A549 (cell line): ENCODE results near the gene NCOA5. TPM values are rescaled to one million over a fixed set of nuclear protein-coding genes. Genes with fewer than 3 reads are reported as not detected.

Experiments used
- ATAC-seq, 2 experiments: fragments of 200-7000 bp in 1 of 2; fragments of >200 bp in 1 of 2; cut with Nextera tagmentation in 1 of 2; cut with Tn5 transposase in 1 of 2; 3 replicates each; pipeline versions ENCODE4 v1.8.0 to v1.9.1; 2018 to 2020; ENCODE audit warnings: mild to moderate bottlenecking in 1 of 2, moderate library complexity in 1 of 2
- CTCF ChIA-PET: fragments of 300-600 bp; sonication (Branson Sonifier 250); formaldehyde crosslinking; extraction: SDS; loops from one replicate; lab custom pipeline; 2021; ENCODE audit warnings: antibody characterized with exemption, inconsistent platforms; lab: Yijun Ruan, JAX
- POLR2A ChIA-PET: fragments of 350-600 bp; formaldehyde crosslinking; extraction: SDS; loops from one replicate; lab custom pipeline; 2021; ENCODE audit warnings: antibody characterized with exemption, inconsistent platforms; lab: Yijun Ruan, JAX
- DNase-seq, 2 experiments: peaks; one replicate each; pipeline versions ENCODE4 v3.0.0 to v3.0.0-alpha.2; 2011 to 2016; ENCODE audit warnings: low read depth in 1 of 2, low spot score in 1 of 2
- FAIRE-seq: peaks from 2 replicates; lab custom pipeline; 2011; peaks lifted over from hg19 to GRCh38; lab: Jason Lieb, UNC
- H3K27ac ChIP-seq, 2 experiments: fragments of >200 bp; sonication (Bioruptor Twin); formaldehyde crosslinking; 3 replicates each; pipeline ENCODE4 v1.5.1; 2016 to 2017
- H3K4me1 ChIP-seq: fragments of >200 bp; sonication (Bioruptor Twin); formaldehyde crosslinking; 3 replicates; pipeline ENCODE4 v1.6.1; 2016
- H3K4me2 ChIP-seq: fragments of >200 bp; sonication (Bioruptor Twin); formaldehyde crosslinking; 3 replicates; pipeline ENCODE4 v1.6.1; 2016
- H3K4me3 ChIP-seq: fragments of >200 bp; sonication (Bioruptor Twin); formaldehyde crosslinking; 3 replicates; pipeline ENCODE4 v1.5.1; 2016
- H3K9me3 ChIP-seq: fragments of >200 bp; sonication (Bioruptor Twin); formaldehyde crosslinking; 3 replicates; pipeline ENCODE4 v1.6.1; 2016
- CBX8 ChIP-seq: fragments of 200-600 bp; sonication (generic); IDR thresholded peaks from 2 replicates; pipeline ENCODE4 v1.6.1; 2016
- CEBPB ChIP-seq, 2 experiments: fragments of >200 bp in 1 of 2; sonication (Bioruptor Twin) in 1 of 2; formaldehyde crosslinking in 1 of 2; IDR thresholded peaks; 2 replicates each; pipeline ENCODE4 v1.6.1; 2012 to 2016
- CHD2 ChIP-seq: fragments of 150-350 bp; IDR thresholded peaks from 2 replicates; pipeline ENCODE4 v1.6.1; 2014; ENCODE audit warnings: low read length; ENCODE audit not compliant: partially characterized antibody
- EHF ChIP-seq: fragments of 250-450 bp; sonication (Bioruptor Pico); IDR thresholded peaks from 2 replicates; pipeline ENCODE4 v1.5.0; 2020; ENCODE audit warnings: mild to moderate bottlenecking
- EHMT2 ChIP-seq: fragments of 200-600 bp; sonication (generic); IDR thresholded peaks from 2 replicates; pipeline ENCODE4 v1.6.1; 2016; ENCODE audit warnings: antibody characterized with exemption, low read depth, mild to moderate bottlenecking, moderate library complexity
- EP300 ChIP-seq, 2 experiments: fragments of >200 bp; sonication (Bioruptor Twin); formaldehyde crosslinking; IDR thresholded peaks; 2 replicates in 1 of 2; 3 replicates in 1 of 2; pipeline ENCODE4 v1.6.1; 2016 to 2017
- FOXS1 ChIP-seq: fragments of 250-450 bp; sonication (Bioruptor Pico); IDR thresholded peaks from 2 replicates; pipeline ENCODE4 v1.5.0; 2020; ENCODE audit warnings: mild to moderate bottlenecking, moderate library complexity
- GATA3 ChIP-seq: IDR thresholded peaks from 2 replicates; pipeline ENCODE4 v1.6.1; 2012; ENCODE audit warnings: borderline replicate concordance
- HDAC2 ChIP-seq: fragments of 200-600 bp; sonication (generic); IDR thresholded peaks from 2 replicates; pipeline ENCODE4 v1.6.1; 2016
- HEYL ChIP-seq: fragments of 250-450 bp; sonication (Bioruptor Pico); IDR thresholded peaks from 2 replicates; pipeline ENCODE4 v1.8.0; 2021; ENCODE audit warnings: mild to moderate bottlenecking, moderate library complexity
- HOXA7 ChIP-seq: fragments of 250-450 bp; sonication (Bioruptor Pico); IDR thresholded peaks from 2 replicates; pipeline ENCODE4 v1.5.0; 2020; ENCODE audit warnings: mild to moderate bottlenecking, moderate library complexity
- JUN ChIP-seq, 2 experiments: fragments of >200 bp; sonication (Bioruptor Twin); formaldehyde crosslinking; IDR thresholded peaks; 2 replicates in 1 of 2; 3 replicates in 1 of 2; pipeline ENCODE4 v1.6.1; 2016 to 2017
- KDM1A ChIP-seq: fragments of 200-600 bp; sonication (generic); IDR thresholded peaks from 2 replicates; pipeline ENCODE4 v1.6.1; 2016; ENCODE audit warnings: low read depth, mild to moderate bottlenecking
- MAFK ChIP-seq: fragments of 450-650 bp; IDR thresholded peaks from 2 replicates; pipeline ENCODE4 v1.6.1; 2014; ENCODE audit not compliant: partially characterized antibody
- MAX ChIP-seq: IDR thresholded peaks from 2 replicates; pipeline ENCODE4 v1.6.1; 2012
- NFE2L2 ChIP-seq: fragments of 150-350 bp; conservative IDR thresholded peaks from 2 replicates; pipeline ENCODE4 v1.6.1; 2014; ENCODE audit warnings: low read length
- NPAS2 ChIP-seq: fragments of 250-450 bp; sonication (Bioruptor Pico); IDR thresholded peaks from 2 replicates; pipeline ENCODE4 v1.8.0; 2022; ENCODE audit warnings: mild to moderate bottlenecking, moderate library complexity, borderline replicate concordance
- NR3C1 ChIP-seq: fragments of >200 bp; sonication (Bioruptor Twin); formaldehyde crosslinking; IDR thresholded peaks from 3 replicates; pipeline ENCODE4 v1.6.1; 2017
- PBX3 ChIP-seq: IDR thresholded peaks from 2 replicates; pipeline ENCODE4 v1.6.1; 2012
- PHF8 ChIP-seq: fragments of 200-600 bp; sonication (generic); IDR thresholded peaks from 2 replicates; pipeline ENCODE4 v1.6.1; 2016; ENCODE audit warnings: low read depth, mild to moderate bottlenecking, antibody characterized with exemption, moderate library complexity, borderline replicate concordance
- POLR2A ChIP-seq: IDR thresholded peaks from 2 replicates; pipeline ENCODE4 v1.6.1; 2012; ENCODE audit warnings: mild to moderate bottlenecking, low read length
- POLR2AphosphoS2 ChIP-seq: conservative IDR thresholded peaks from 2 replicates; pipeline ENCODE4 v1.6.1; 2012; ENCODE audit warnings: low read length, improper control_type of control experiment, inconsistent platforms
- RAD21 ChIP-seq, 2 experiments: fragments of >200 bp in 1 of 2; sonication (Bioruptor Twin) in 1 of 2; formaldehyde crosslinking in 1 of 2; IDR thresholded peaks in 1 of 2; conservative IDR thresholded peaks in 1 of 2; 2 replicates in 1 of 2; 3 replicates in 1 of 2; pipeline ENCODE4 v1.6.1; 2012 to 2018; ENCODE audit warnings: inconsistent platforms in 1 of 2
- RNF2 ChIP-seq: fragments of 200-600 bp; sonication (generic); IDR thresholded peaks from 2 replicates; pipeline ENCODE4 v1.6.1; 2016; ENCODE audit warnings: low read depth, mild to moderate bottlenecking, antibody characterized with exemption, moderate library complexity, borderline replicate concordance
- SMC3 ChIP-seq: fragments of >200 bp; sonication (Bioruptor Twin); formaldehyde crosslinking; IDR thresholded peaks from 3 replicates; pipeline ENCODE4 v1.6.1; 2018; ENCODE audit warnings: inconsistent platforms
- TFCP2L1 ChIP-seq: fragments of 250-450 bp; sonication (Bioruptor Pico); IDR thresholded peaks from 2 replicates; pipeline ENCODE4 v1.5.0; 2021; ENCODE audit warnings: mild to moderate bottlenecking
- TP53 ChIP-seq: fragments of 250-450 bp; sonication (Bioruptor Pico); IDR thresholded peaks from 2 replicates; pipeline ENCODE4 v1.5.0; 2021; ENCODE audit warnings: mild to moderate bottlenecking, moderate library complexity
- ZSCAN20 ChIP-seq: fragments of 250-450 bp; sonication (Bioruptor Pico); IDR thresholded peaks from 2 replicates; pipeline ENCODE4 v1.8.0; 2022; ENCODE audit warnings: mild to moderate bottlenecking, moderate library complexity
- WGBS: methylation state at CpG from one replicate; pipeline ENCODE4 v1.1.6; 2017; ENCODE audit errors: missing lambda C conversion rate; 5-methylcytosine and 5-hydroxymethylcytosine counted together
- polyA plus RNA-seq, 4 experiments: library from polyadenylated mRNA; depleted of rRNA in 3 of 4; stranded (reverse); fragments of >200 nt; fragmentation: RNase III in 1 of 4; extraction: RNeasy Plus Mini Kit Qiagen cat#74134 plus additional on column Dnase treatment in 1 of 4; gene quantifications; 2 replicates in 3 of 4; 3 replicates in 1 of 4; pipeline ENCODE4 v1.2.3, GENCODE V29; 2011 to 2017
- TF ChIP-seq, protein P1 (sequence below): fragments of >200 bp; sonication (Bioruptor Twin); formaldehyde crosslinking; IDR thresholded peaks from 3 replicates; pipeline ENCODE4 v1.5.1; 2016
- TF ChIP-seq, protein P2 (sequence below): fragments of 250-450 bp; sonication (Bioruptor Pico); IDR thresholded peaks from 2 replicates; pipeline ENCODE4 v1.5.0; 2021; ENCODE audit warnings: mild to moderate bottlenecking, moderate library complexity, borderline replicate concordance

The NCOA5 gene
- polyA plus RNA-seq, 2 of the 4 experiments (the other 2 are of a cell fraction): 27.2 to 28.0 TPM

DNA sequence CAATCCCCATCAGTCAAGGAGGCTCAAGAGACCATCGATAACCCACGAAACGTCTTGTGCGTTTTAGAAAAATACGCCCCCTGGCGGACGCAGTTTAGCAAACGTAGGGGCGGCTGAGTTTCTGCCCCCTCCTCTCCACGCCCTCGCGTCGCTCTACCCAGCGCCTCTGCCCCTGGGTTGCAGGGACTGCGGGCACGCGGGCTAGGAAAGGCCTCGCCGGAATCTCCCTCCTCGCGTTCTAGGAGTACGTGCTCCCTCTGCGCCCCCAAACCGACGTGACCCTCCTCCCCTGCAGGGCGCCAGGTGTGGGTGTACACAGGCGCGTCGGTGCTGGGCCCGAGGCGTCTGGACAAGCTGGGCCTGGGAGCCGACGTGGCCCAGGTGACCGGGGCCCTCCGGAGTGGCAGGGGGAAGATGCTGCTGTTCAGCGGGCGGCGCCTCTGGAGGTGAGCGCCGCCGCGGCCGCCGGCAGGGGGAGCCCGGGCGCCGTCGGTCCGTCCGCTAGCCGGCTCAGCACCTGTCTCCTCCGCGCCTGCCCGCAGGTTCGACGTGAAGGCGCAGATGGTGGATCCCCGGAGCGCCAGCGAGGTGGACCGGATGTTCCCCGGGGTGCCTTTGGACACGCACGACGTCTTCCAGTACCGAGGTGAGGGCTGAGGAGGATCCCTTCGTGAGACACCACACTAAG lies 75.8 kb downstream of the NCOA5 start:
- peak; percentile 89 to 93 for ATAC-seq
- H3K4me3 ChIP-seq: peak overlapping the region; percentile 44
- peak overlapping the region; percentile 44 to 69; a peak in 2 of 6 replicates for H3K27ac ChIP-seq
- POLR2A ChIA-PET: interaction anchor here (0.6 to 1.2 kb wide), 3 partner anchors 27 to 1587 kb away, joined by 3 to 5 read pairs (median 5); no protein-coding TSS in a partner anchor
- peak overlapping the region; percentile 100 for H3K4me2 ChIP-seq
- FAIRE-seq: no peak
- no peak for TF ChIP-seq TFCP2L1
- TF ChIP-seq RNF2: peak; percentile 51; the same call in 1 of the 2 replicates
- peak; percentile 53 to 83 for TF ChIP-seq RAD21 (conservative IDR thresholded peaks at IDR 0.05 in 1 of 2, IDR thresholded peaks at IDR 0.05 in 1 of 2)
- TF ChIP-seq, protein P1, sequence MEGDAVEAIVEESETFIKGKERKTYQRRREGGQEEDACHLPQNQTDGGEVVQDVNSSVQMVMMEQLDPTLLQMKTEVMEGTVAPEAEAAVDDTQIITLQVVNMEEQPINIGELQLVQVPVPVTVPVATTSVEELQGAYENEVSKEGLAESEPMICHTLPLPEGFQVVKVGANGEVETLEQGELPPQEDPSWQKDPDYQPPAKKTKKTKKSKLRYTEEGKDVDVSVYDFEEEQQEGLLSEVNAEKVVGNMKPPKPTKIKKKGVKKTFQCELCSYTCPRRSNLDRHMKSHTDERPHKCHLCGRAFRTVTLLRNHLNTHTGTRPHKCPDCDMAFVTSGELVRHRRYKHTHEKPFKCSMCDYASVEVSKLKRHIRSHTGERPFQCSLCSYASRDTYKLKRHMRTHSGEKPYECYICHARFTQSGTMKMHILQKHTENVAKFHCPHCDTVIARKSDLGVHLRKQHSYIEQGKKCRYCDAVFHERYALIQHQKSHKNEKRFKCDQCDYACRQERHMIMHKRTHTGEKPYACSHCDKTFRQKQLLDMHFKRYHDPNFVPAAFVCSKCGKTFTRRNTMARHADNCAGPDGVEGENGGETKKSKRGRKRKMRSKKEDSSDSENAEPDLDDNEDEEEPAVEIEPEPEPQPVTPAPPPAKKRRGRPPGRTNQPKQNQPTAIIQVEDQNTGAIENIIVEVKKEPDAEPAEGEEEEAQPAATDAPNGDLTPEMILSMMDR: peak; percentile 74
- TF ChIP-seq KDM1A: 0 out of 2 replicates have a peak, but pooled peaks have one; percentile 28
- TF ChIP-seq HEYL: no peak
- TF ChIP-seq NR3C1: no peak
- peak; percentile 76 for TF ChIP-seq MAX
- no peak for TF ChIP-seq GATA3
- 0 out of 2 replicates have a peak, but pooled peaks have one; percentile 23 for TF ChIP-seq POLR2A
- no peak for TF ChIP-seq EHF
- TF ChIP-seq SMC3: peak; percentile 66
- TF ChIP-seq, all 56 proteins: peak for 7
- DNase-seq: peak; percentile 68 to 81
- 5% methylated on average over 28 of the region's 67 CpGs for WGBS
- Histone ChIP-seq H3K4me1 (peaks cover 8% of the 10 kb centered on the region), H3K9me3 (no peaks in the 10 kb centered on the region)
- CTCF ChIA-PET: interaction anchor here (0.6 to 20.1 kb wide), 79 partner anchors 10 to 918 kb away, joined by 3 to 450 read pairs (median 4); partner anchors contain the start of genes ELMO2, SLC12A5, ZNF335 and ZSWIM1

GRCh38 chr20:46013322-46013828 lies 76.4 kb downstream of the NCOA5 start:
- DNase-seq: no peak
- Histone ChIP-seq H3K27ac (no peak overlapping the region), H3K9me3 (no peaks in the 10 kb centered on the region), H3K4me3 (peak overlapping the region; percentile 44; the same call in 2 of the 3 replicates), H3K4me1 (peaks cover 8% of the 10 kb centered on the region), H3K4me2 (peak overlapping the region; percentile 100)
- ChIA-PET POLR2A (interaction anchor here (0.6 to 1.0 kb wide), 2 partner anchors 26 to 1587 kb away, joined by 5 read pairs; no protein-coding TSS in a partner anchor), CTCF (interaction anchor here (0.7 to 20.1 kb wide), 60 partner anchors 10 to 468 kb away, joined by 3 to 450 read pairs (median 4); partner anchors contain the start of genes ELMO2, SLC12A5, ZNF335 and ZSWIM1)
- no peak for FAIRE-seq
- 24% methylated on average over 22 of the region's 29 CpGs for WGBS
- TF ChIP-seq CEBPB (IDR thresholded peaks at IDR 0.05) (no peak), KDM1A (no peak), MAFK (no peak), CBX8 (no peak), HDAC2 (no peak)
- TF ChIP-seq, protein P2, sequence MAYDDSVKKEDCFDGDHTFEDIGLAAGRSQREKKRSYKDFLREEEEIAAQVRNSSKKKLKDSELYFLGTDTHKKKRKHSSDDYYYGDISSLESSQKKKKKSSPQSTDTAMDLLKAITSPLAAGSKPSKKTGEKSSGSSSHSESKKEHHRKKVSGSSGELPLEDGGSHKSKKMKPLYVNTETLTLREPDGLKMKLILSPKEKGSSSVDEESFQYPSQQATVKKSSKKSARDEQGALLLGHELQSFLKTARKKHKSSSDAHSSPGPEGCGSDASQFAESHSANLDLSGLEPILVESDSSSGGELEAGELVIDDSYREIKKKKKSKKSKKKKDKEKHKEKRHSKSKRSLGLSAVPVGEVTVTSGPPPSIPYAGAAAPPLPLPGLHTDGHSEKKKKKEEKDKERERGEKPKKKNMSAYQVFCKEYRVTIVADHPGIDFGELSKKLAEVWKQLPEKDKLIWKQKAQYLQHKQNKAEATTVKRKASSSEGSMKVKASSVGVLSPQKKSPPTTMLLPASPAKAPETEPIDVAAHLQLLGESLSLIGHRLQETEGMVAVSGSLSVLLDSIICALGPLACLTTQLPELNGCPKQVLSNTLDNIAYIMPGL (CRISPR knock-in tag): no peak
- peak; percentile 3 to 19; a peak in 3 of 6 replicates for ATAC-seq

DNA sequence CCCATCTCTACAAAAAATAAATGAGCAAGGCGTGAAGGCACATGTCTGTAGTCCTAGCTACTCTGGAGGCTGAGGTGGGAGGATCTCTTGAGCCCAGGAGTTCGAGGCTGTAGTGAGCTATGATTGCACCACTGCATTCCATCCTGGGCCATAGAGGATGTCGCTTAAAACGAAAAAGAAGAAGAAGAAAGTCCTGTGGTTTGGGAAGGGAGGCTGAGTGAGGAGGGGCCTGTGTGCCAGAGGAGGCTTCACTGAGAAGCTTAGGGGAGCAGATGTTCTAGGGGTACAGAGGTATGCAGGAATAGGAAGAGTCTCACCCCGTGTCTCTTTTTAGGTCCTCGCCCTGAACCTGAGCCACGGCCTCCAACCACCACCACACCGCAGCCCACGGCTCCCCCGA lies 76.8 kb downstream of the NCOA5 start:
- peaks cover 8% of the 10 kb centered on the region for H3K4me1 ChIP-seq
- POLR2A ChIA-PET: no interaction called here
- no peak overlapping the region for H3K4me3 ChIP-seq
- no peak overlapping the region for H3K27ac ChIP-seq
- FAIRE-seq (no peak), ATAC-seq (no peak), DNase-seq (no peak)
- no peak overlapping the region for H3K4me2 ChIP-seq
- CTCF ChIA-PET: interaction anchor here (0.7 to 20.1 kb wide), 46 partner anchors 11 to 425 kb away, joined by 3 to 450 read pairs (median 5); partner anchors contain the start of genes ELMO2, SLC12A5 and ZNF335
- no peaks in the 10 kb centered on the region for H3K9me3 ChIP-seq
- WGBS: 57% methylated on average over 10 of the region's 10 CpGs
- no peak for TF ChIP-seq KDM1A
- no peak for TF ChIP-seq HOXA7 (CRISPR knock-in tag)
- no peak for TF ChIP-seq CHD2
- TF ChIP-seq FOXS1: no peak
- no peak for TF ChIP-seq JUN (IDR thresholded peaks at IDR 0.05)
- TF ChIP-seq EP300 (IDR thresholded peaks at IDR 0.05): no peak
- TF ChIP-seq NFE2L2: no peak
- no peak for TF ChIP-seq ZSCAN20 (CRISPR knock-in tag)
- no peak for TF ChIP-seq PBX3
- no peak for TF ChIP-seq TP53 (CRISPR knock-in tag)
- no peak for TF ChIP-seq POLR2AphosphoS2
- no peak for TF ChIP-seq EHMT2
- no peak for TF ChIP-seq NPAS2
- no peak for TF ChIP-seq PHF8
